ENCODE results near the gene NOTCH1.

NOTCH1 gene

GRCh38 chr9:136474021-136474640, 71.7 kb downstream of the NOTCH1 start:
- Mint-ChIP-seq H3K4me3 (no peak overlapping the region), H3K36me3 (ENCODE audit: low read depth) (peaks cover 99% of the 10 kb centered on the region), H3K27ac (no peak overlapping the region), H3K9me3 (no peaks in the 10 kb centered on the region), H3K27me3 (no peaks in the 10 kb centered on the region), H3K4me1 (ENCODE audit: low read depth) (no peaks in the 10 kb centered on the region)
- intact Hi-C loops (cut with micrococcal nuclease): no loop called here

- no peaks in the 10 kb centered on the region for H3K4me1 Mint-ChIP-seq (ENCODE audit: low read depth)
- H3K9me3 Mint-ChIP-seq: no peaks in the 10 kb centered on the region
- H3K27me3 Mint-ChIP-seq: no peaks in the 10 kb centered on the region
- no peak overlapping the region for H3K4me3 Mint-ChIP-seq
- no peak overlapping the region for H3K27ac Mint-ChIP-seq
- peaks cover 99% of the 10 kb centered on the region for H3K36me3 Mint-ChIP-seq (ENCODE audit: low read depth)
- intact Hi-C loops (cut with micrococcal nuclease): no loop called here
Measured at GRCh38 chr9:136473354-136473721, 72.5 kb downstream of the NOTCH1 start.

- Mint-ChIP-seq H3K27ac (no peak overlapping the region), H3K27me3 (no peaks in the 10 kb centered on the region), H3K9me3 (no peaks in the 10 kb centered on the region), H3K36me3 (ENCODE audit: low read depth) (peaks cover 99% of the 10 kb centered on the region), H3K4me3 (no peak overlapping the region), H3K4me1 (ENCODE audit: low read depth) (no peaks in the 10 kb centered on the region)
- intact Hi-C loops (cut with micrococcal nuclease): no loop called here
Measured at GRCh38 chr9:136472640-136473353, 73.1 kb downstream of the NOTCH1 start.

- H3K27ac Mint-ChIP-seq: no peak overlapping the region
- intact Hi-C loops (cut with micrococcal nuclease): no loop called here
- no peak overlapping the region for H3K4me3 Mint-ChIP-seq
- no peaks in the 10 kb centered on the region for H3K9me3 Mint-ChIP-seq
- no peaks in the 10 kb centered on the region for H3K4me1 Mint-ChIP-seq (ENCODE audit: low read depth)
- no peaks in the 10 kb centered on the region for H3K27me3 Mint-ChIP-seq
- peaks cover 99% of the 10 kb centered on the region for H3K36me3 Mint-ChIP-seq (ENCODE audit: low read depth)
Measured at GRCh38 chr9:136471802-136472487, 73.9 kb downstream of the NOTCH1 start.

- Mint-ChIP-seq H3K27me3 (no peaks in the 10 kb centered on the region), H3K4me1 (ENCODE audit: low read depth) (no peaks in the 10 kb centered on the region), H3K27ac (no peak overlapping the region), H3K4me3 (no peak overlapping the region), H3K36me3 (ENCODE audit: low read depth) (peaks cover 99% of the 10 kb centered on the region), H3K9me3 (no peaks in the 10 kb centered on the region)
- intact Hi-C loops (cut with micrococcal nuclease): no loop called here
Measured at GRCh38 chr9:136470792-136471469, 74.9 kb downstream of the NOTCH1 start.

- H3K27ac Mint-ChIP-seq: no peak overlapping the region
- intact Hi-C loops (cut with micrococcal nuclease): no loop called here
- H3K36me3 Mint-ChIP-seq (ENCODE audit: low read depth): peaks cover 99% of the 10 kb centered on the region
Measured at GRCh38 chr9:136470356-136470755, 75.5 kb downstream of the NOTCH1 start.

GRCh38 chr9:136467766-136468165, 78.1 kb downstream of the NOTCH1 start:
- no peaks in the 10 kb centered on the region for H3K9me3 Mint-ChIP-seq
- no peak overlapping the region for H3K4me3 Mint-ChIP-seq
- intact Hi-C loops (cut with micrococcal nuclease): no loop called here
- H3K27ac Mint-ChIP-seq: no peak overlapping the region
- no peaks in the 10 kb centered on the region for H3K27me3 Mint-ChIP-seq
- H3K36me3 Mint-ChIP-seq (ENCODE audit: low read depth): peaks cover 99% of the 10 kb centered on the region
- no peaks in the 10 kb centered on the region for H3K4me1 Mint-ChIP-seq (ENCODE audit: low read depth)

More at GRCh38 chr9:136470356-136470755, 75.5 kb downstream of the NOTCH1 start:
- Mint-ChIP-seq H3K9me3 (no peaks in the 10 kb centered on the region), H3K4me3 (no peak overlapping the region), H3K27me3 (no peaks in the 10 kb centered on the region), H3K4me1 (ENCODE audit: low read depth) (no peaks in the 10 kb centered on the region)

GRCh38 chr9:136466155-136466541, 79.7 kb downstream of the NOTCH1 start:
- Mint-ChIP-seq H3K27ac (no peak overlapping the region), H3K4me1 (ENCODE audit: low read depth) (no peaks in the 10 kb centered on the region), H3K4me3 (no peak overlapping the region), H3K36me3 (ENCODE audit: low read depth) (peaks cover 99% of the 10 kb centered on the region), H3K9me3 (no peaks in the 10 kb centered on the region), H3K27me3 (no peaks in the 10 kb centered on the region)
- intact Hi-C loops (cut with micrococcal nuclease): no loop called here

- intact Hi-C loops (cut with micrococcal nuclease): no loop called here
- H3K4me1 Mint-ChIP-seq (ENCODE audit: low read depth): no peaks in the 10 kb centered on the region
- no peak overlapping the region for H3K27ac Mint-ChIP-seq
- no peak overlapping the region for H3K4me3 Mint-ChIP-seq
- no peaks in the 10 kb centered on the region for H3K27me3 Mint-ChIP-seq
- H3K9me3 Mint-ChIP-seq: no peaks in the 10 kb centered on the region
- peaks cover 99% of the 10 kb centered on the region for H3K36me3 Mint-ChIP-seq (ENCODE audit: low read depth)
Measured at GRCh38 chr9:136465500-136466154, 80.2 kb downstream of the NOTCH1 start.

GRCh38 chr9:136464241-136464640, 81.6 kb downstream of the NOTCH1 start:
- intact Hi-C loops (cut with micrococcal nuclease): no loop called here
- Mint-ChIP-seq H3K27ac (no peak overlapping the region), H3K4me3 (no peak overlapping the region), H3K9me3 (no peaks in the 10 kb centered on the region), H3K36me3 (ENCODE audit: low read depth) (peaks cover 98% of the 10 kb centered on the region), H3K27me3 (no peaks in the 10 kb centered on the region), H3K4me1 (ENCODE audit: low read depth) (no peaks in the 10 kb centered on the region)

GRCh38 chr9:136463578-136463977, 82.3 kb downstream of the NOTCH1 start:
- Mint-ChIP-seq H3K27ac (no peak overlapping the region), H3K27me3 (no peaks in the 10 kb centered on the region), H3K4me3 (no peak overlapping the region), H3K9me3 (no peaks in the 10 kb centered on the region), H3K36me3 (ENCODE audit: low read depth) (peaks cover 98% of the 10 kb centered on the region), H3K4me1 (ENCODE audit: low read depth) (no peaks in the 10 kb centered on the region)
- intact Hi-C loops (cut with micrococcal nuclease): no loop called here

GRCh38 chr9:136462664-136463063, 83.2 kb downstream of the NOTCH1 start:
- Mint-ChIP-seq H3K36me3 (ENCODE audit: low read depth) (peaks cover 99% of the 10 kb centered on the region), H3K9me3 (no peaks in the 10 kb centered on the region), H3K4me3 (no peak overlapping the region), H3K4me1 (ENCODE audit: low read depth) (no peaks in the 10 kb centered on the region), H3K27me3 (no peaks in the 10 kb centered on the region), H3K27ac (no peak overlapping the region)
- intact Hi-C loops (cut with micrococcal nuclease): no loop called here

GRCh38 chr9:136460772-136461325, 85.0 kb downstream of the NOTCH1 start:
- no peaks in the 10 kb centered on the region for H3K27me3 Mint-ChIP-seq
- H3K36me3 Mint-ChIP-seq (ENCODE audit: low read depth): peaks cover 99% of the 10 kb centered on the region
- no peak overlapping the region for H3K4me3 Mint-ChIP-seq
- no peaks in the 10 kb centered on the region for H3K9me3 Mint-ChIP-seq
- no peak overlapping the region for H3K27ac Mint-ChIP-seq
- intact Hi-C loops (cut with micrococcal nuclease): no loop called here
- no peaks in the 10 kb centered on the region for H3K4me1 Mint-ChIP-seq (ENCODE audit: low read depth)
